CD4-positive, alpha-beta T cell treated with Interleukin-4 for 4 hours (primary cell): ENCODE data around the gene WDR3.
A peak's percentile ranks its signal among the peaks of the same experiment; 100 is the strongest.
"Not testable (repeated sequence)": the region's sequence is repeated elsewhere in the genome, so short reads cannot be mapped to it uniquely, and the experiment has no call there.

Experiments used
- DNase-seq: peaks from one replicate; pipeline ENCODE4 v3.0.0-alpha.2; 2020

Gene WDR3

DNA sequence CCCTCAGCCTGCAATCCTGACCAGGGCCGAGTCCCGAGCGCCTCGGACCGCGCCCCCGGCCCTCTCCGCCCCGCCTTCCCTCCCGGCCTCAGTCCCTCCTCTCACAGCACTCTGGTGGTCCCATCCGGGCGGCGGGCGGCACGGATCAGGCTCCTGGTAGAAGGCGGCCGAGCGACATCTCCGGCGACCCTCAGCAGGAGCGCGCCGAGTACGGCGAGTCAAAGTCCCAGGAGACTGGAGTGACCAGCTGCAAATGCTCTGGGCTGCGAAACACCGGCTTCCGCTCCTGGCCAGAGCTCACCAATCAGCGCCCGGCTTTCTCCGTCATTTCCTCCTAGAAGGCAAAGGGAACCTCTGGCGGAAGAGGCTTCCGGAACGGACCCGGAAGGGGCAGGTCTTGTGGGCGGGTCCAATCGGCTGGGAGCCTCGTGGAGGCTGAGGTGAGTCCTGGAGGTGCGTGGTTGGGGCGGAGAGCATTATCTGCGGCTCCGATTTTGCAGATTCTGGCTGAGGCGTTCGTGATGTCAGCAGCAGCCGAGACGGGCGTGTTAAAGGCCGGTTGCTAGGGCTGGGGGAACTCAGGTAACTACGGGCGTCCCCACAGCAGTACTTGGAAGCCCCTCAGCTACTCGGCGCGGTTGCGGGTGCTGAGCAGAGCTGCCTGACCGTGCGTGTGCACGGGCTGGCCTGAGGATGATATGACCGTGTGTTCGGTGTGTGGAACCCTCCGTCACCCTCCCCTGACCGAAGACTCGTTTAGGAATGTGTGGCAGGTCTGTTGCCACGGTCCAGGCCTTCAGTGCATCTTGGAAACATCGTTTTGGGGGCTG is at the start of gene WDR3, which contains the start of gene GDAP2:
Gene WDR3 (plus strand): TSS at position 397 of the 830 bp plus-strand sequence. CDS start 3,581 bp downstream, outside the sequence.
Gene GDAP2 (minus strand): TSS at position 279 of the 830 bp plus-strand sequence. CDS start 9,264 bp downstream, outside the sequence.
- DNase-seq: peak; percentile 95

DNA sequence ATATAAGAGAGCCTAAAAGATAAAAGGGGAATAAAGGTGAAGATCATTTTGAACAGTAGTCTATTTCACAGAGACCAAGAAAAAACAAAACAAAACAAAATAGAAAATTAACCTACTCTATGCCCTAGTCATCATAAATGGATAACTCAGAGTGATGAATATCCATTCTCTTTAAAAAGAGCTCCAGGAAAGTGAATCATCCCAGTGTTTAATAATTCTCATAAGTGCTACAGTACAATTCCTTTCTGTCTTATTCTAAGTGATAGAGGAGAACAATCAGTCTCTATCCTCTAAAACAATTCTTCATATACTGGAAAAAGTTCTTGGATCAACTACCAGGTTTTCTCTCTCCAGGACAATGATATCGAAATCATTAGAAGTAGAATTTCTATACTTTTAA is 45.9 kb upstream of the WDR3 start:
- no peak for DNase-seq

DNA sequence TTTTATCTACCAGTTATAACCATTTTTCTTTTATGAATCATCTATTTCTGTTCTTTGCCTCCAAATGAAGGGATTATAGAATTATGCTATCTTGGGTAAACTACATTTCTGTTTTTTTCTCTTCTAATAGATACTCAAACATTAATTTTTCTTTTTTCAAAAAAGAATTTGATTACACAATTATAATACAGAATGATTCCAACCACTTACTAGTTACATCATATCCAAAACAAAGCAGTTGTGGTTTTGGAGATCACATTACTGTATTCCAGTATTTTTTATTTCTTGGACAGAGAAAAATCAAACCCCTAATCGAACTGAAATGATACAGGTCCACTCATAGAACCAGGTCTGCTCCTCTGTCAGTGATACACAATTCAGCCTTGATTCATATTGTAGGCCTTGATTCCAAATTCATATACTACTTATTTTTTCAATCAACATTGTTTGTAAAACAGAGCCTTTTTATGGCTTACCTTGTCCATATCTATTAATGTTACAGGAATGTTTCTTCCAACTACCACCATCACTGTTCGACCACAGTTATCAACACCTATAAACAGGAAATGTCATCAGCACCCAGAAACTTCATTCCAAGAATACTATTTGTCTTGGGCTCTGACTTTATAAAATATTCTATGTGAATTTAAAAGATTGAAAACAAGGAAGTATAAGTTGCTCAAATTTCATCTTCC is 43.3 kb upstream of the WDR3 start:
- DNase-seq: no peak

DNA sequence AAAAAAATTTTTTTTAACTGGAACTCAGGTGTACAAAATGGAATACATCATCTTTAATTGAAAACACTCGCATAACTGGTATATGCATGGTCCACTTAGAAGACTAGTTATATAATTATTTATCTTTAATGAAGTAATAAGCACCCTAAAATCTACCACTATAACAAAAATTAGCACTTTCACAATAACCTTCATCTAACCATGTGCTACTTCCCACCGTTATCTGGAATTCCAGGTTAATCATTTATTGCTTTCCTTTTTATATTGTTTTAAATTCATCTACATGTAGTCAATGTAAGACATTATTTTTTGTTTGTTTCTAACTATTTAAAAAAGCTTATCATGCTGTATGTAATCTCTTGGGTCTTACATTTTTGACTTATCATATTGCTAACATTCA is 39.1 kb upstream of the WDR3 start:
- DNase-seq: no peak

DNA sequence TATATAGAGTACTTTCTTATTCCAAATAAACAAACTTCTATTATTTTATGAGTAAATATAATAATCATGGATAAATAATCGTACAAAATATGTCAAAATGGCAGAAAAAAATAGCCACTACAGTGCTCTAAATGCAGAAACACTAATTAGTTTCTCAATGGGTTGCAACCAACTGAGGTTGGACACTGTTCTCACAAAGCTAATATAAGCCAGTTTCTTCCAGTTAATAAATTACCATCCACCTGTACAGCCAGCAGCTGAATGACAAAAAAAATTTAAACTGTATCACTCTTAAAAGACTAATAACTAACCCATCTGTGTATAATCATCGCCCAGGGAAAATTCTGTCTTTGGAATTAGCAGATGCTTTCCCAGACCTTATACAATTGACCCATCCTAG is 37.0 kb upstream of the WDR3 start:
- DNase-seq: no peak

DNA sequence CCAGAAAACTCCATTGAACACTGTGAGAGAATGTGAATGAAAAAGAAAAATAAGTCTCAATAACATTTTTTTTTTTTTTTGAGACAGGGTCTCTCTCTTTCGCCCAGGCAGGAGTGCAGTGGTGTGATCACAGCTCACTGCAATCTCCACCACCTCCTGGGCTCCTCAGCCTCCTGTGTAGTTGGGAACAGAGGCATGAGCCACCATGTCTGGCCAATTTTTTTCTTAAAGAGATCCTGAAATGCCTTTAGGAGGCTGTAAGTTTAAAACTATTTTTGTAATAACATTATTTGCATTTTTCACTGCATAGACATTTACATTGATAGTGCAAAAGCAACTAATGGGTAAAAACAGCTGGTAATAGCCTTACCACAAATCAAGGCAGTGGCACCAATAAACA is 35.5 kb upstream of the WDR3 start:
- DNase-seq: no peak

DNA sequence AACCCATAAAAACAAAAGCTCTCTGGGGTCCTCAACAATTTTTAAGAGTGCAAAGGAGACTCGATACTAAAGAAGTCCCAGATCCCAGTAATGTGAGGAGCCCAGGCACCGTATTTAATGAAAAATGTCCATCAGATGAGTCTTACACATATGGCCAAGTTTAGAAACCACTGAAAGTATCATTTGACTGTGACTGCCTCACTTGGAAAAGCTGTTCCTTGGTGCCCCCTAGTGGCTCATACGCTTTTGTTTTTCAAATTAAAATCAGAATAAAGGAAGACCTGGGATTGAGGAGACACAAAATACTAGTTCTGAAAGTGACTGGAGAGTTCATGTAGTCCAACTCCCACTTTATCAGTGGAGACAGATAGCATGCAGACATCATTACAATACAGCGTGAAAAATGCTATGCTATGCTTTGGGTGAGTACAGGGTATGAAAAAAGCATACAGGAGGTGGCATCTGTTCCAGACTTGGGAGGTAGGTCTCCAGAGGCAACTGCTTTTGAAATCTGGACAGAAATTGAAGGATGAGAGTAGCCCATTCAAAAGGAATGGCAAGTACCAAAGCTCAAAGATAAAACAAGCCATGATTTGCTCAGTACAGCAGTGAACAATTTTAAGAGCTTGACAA is 33.9 kb upstream of the WDR3 start:
- peak; percentile 55 for DNase-seq

DNA sequence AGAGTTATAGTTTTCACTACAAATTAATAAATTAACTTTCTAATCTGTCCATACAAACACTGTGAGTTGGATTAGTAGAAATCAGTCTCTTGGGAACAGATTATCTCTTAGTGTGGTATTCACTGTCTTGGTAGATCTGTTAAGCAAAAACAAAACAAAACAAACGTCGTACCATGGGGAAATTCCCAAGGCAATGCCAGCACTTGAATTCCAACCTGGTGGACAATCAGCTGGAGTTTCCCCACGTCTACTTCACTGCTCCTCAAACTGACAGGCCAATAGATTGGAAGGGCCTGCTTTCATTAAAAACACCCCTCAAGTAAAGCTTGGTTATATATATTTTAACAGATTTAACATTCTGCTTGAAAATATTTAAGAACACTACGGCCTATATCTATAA is 32.0 kb upstream of the WDR3 start:
- DNase-seq: no peak

DNA sequence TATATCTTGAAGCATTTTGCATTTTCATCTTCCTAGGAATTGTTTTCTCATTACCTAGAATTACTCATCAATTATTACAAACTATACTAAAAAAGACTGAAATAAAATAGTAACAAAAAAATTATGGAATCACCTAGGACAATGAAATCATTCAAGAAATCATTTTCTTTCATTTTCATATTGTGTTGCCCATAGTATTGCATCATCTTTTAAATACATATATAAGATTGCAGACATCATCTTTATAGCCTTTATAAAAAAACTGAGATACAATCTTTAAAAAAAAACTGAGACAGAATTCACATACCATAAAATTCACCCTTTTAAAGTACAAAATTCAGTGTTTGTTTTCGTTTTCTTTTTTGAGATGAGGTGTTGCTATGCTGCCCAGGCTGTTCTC is 29.7 kb upstream of the WDR3 start:
- DNase-seq: no peak

DNA sequence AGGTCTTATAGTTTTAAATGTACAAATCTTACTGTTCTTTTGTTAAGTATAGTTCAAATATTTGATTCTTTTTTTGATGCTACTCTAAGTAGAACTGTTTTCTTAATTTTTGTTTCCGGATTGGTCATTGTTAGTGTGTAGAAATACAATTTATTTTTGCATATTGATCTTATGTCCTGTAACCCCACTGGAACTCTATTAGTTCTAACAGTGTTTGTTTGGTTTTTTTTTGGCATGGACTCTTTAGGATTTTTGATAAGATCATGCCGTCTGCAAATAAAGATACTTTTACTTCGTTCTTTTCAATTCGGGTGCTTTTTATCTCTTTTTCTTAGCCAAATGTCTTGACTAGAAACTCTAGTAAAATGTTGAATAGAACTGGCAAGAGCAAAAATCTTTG is 26.6 kb upstream of the WDR3 start:
- DNase-seq: no peak

DNA sequence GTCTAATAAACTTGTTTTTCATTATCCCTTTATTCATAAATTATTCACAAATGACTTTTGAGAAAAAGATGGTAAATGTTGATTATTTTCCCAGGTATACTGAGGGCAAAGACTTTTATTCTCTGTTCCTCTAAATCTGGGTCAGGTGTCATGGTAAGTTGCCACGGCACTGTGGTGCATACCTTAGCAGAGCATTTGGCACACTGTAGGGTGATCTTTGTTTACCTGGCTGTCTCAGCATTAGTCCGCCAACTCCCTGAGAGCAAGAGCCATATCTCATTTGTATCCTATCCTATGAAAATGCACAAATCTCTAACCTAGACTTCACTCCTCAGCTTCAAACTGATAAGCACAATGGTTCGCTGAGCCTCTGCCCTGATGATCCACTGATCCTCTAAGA is 25.1 kb upstream of the WDR3 start:
- no peak for DNase-seq

DNA sequence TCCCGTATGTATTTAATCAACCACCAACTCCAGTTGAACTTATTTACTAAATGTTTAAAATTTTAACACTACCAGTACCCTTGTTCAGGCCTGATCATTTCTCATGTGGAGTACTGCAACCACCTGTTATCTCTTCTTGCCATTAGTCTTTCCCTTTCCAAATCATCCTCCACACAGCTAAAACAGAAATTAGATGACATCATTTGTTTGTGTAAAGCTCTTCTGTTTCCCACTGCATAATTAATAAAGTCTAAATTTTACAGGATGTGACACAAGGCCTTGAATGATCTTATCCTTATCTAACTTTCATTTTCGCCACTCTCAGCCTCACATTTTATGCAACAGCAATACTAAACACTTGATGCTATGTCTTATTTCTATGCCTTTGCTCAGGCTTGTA is 24.5 kb upstream of the WDR3 start:
- no peak for DNase-seq

DNA sequence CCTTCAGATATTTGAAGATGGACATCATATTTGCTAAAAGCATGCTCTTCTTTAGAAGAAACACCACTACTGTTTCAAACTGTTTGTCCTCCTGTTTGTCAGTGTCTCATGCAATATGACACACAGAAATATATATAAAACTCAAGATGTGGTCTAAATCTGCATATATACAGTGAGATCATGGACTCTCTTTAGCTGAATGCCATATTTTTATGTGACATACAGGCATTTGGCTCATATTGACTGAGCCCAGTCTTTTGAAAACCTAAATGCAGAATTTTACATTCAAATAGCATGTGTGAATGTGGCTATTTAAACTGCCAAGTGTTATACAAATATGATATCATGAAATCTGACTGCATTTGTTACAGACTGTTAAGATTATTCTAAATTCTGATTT is 18.5 kb upstream of the WDR3 start:
- no peak for DNase-seq

DNA sequence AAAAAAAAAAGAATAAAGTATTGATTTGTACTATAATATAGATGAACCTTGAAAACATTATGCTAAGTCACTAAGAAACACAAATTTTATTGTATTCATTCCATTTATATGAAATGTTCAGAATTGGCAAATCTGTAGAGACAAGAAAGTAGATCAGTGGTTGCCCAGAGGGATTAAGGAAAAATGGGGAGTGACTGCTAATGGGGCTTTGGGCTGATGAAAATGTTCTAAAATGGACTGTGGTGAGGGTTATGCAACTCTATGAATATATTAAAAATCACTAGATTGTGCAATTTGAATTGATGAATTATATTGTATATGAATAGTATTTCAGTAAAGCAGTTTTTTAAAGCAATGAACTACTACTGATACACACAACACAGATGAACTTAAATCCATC is 10.2 kb upstream of the WDR3 start:
- DNase-seq: no peak

DNA sequence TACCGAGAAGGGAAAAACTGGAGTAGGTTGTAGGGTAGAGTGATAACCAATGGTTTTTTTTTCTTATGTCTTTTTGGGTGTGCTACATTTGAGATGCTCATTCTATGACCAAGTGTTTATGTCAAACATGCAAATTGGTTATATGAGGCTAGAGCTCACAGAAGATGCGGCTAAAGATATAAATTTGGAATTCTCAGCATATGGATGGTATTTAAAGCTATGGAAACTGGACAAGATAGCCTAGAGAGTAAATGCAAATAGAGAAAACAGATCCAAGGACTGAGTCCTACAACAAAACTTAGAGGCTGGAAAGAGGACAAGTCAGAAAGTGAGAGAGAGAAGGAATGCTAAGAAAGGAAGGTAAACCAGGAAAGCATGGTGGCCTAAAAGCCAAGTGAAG is 7.5 kb upstream of the WDR3 start:
- no peak for DNase-seq

DNA sequence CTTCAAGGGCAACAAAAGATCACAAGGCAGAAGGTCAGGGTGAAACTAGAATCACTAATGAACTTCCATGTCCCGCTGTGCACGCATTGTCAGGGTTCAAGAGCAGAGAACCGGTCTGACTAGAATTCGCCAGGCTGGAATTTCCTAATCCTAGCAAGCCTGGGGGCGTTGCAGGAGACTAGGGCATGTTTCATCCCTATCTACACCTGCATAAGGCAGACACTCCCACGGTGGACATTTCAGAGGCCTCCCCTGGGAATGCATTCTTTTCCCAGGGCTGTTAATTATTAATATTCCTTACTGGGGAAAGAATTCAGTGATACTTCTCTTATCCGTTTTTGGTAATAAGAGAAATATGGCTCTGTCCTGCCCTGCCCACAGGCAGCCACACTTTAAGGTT is 6.8 kb upstream of the WDR3 start:
- not testable (repeated sequence) for DNase-seq

DNA sequence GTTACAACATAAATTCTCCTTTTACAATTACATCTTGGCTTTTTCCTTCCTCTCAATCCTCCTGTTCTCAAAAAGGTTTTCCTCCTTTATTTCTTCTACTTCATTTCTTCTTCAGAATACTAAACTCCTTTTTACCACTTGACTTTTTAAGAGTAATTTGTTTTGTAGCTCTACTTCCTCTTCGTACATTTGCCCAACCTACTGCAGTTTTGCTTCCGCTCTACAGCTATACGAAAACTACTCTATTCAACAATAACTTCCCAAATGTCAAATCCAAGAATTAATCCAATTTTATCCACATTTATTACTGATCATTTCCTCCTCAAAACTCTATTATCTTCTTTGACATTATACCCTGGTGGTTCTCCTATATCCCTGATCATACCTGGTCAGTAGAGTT is 3.6 kb upstream of the WDR3 start:
- DNase-seq: no peak

DNA sequence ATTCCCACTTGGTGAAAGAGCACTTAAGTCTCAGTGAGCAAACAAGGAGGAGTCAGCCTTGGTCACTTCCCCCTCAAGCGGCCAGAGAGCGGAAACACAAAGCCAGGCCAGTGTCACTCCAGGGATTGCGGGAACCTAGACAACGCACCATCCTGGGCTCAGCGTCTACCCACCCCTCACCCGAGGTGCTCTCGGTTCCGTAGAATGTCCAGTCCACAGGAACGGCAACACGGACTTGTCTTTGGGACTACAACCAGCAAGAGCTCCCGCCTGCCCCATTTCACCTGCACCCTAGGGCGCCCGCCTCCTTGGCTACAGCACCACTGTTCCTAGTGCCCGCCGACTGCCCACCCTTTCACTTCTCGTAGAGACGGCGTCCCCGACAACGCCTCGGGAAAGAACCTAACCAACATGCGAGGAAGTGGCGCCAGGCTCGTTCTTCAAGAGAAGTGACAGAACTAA is 627 bp upstream of the WDR3 start:
- DNase-seq: peak; percentile 39

DNA sequence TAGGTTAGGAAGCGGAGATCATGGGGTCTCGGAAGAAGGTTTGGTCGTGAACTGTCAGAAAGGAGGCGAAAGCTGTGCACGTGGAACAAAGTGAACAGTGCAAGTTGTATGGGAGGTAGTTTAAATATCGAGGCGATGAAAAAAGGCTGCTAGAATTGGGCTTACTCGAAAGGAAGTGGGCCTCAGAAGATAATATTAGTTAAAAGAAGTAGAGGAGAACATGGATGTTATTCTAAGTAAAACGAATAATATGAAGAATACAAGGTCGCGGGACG is 571 bp downstream of the WDR3 start:
- DNase-seq: peak; percentile 2

DNA sequence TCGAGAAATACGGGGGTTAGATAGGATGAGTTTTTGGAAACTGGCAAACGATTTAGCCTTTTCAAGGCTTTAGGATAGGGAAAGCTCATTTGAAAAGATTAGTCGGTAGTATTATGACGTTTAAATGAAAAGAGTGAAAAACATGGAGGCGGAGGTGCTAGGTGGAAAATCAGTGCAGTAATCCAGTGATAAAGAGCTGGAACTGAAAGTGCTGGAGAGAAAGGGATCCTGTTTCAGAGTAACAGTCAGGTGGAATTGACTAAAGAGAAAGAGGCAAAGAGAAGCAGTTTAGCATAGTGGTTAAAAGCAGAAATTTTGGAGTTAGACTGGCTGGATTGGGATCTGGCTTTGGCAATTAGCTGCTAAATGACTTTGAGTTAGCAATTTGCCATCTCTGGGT is 945 bp downstream of the WDR3 start:
- peak; percentile 4 for DNase-seq

DNA sequence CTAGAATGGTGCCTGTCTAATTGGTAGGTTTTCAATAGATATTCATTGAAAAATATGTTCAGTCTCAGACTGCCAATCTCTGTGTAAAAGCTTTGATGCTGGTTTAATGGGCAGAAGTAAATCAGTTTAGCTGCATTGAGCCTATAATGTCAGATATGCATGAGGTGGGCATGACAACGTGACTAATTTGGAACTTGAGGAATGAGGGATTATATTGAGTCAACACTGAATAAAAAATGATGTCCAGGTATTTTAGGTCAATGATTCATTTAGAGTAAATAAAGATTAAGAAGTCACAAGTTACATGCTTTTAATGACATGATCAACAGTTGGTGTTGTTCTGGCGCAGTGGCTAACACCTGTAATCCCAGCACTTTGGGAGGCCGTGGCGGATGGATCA is 3.0 kb downstream of the WDR3 start:
- DNase-seq: no peak

DNA sequence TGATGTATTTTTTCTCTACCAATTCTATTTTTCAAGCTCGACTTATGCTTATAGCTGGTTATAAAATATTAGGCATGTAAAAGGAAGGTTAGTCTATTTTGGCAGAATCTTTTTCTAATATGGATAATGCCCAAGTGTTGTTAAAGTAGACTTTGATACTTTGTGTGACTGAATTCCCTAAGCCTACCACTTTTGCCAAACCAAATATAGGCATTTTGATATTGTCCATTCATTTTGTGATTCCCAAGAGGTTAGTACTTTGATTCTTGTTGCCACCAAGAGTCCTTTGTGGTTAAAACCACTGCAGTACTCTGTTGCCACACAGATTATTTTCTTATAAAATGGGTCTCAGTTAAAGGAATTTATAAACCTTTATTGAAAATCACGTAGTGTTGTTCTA is 4.2 kb downstream of the WDR3 start:
- no peak for DNase-seq

DNA sequence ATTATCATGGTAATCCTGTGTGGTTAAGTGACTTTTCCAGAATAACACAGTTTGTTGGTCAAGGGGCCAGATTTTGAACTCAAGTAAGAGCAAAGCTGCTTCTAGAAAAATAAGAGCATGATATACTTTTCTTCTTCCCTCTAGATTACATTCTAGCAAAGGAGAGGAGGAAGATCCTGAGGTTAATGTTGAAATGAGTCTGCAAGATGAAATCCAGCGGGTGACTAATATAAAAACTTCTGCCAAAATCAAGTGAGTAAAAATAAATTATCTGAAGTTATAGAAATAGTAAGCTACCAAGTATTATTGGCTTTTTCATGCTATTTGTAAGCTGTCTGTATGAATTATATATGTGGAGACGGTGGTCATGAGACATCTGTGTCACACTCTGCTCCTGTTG is 12.8 kb downstream of the WDR3 start:
- no peak for DNase-seq

DNA sequence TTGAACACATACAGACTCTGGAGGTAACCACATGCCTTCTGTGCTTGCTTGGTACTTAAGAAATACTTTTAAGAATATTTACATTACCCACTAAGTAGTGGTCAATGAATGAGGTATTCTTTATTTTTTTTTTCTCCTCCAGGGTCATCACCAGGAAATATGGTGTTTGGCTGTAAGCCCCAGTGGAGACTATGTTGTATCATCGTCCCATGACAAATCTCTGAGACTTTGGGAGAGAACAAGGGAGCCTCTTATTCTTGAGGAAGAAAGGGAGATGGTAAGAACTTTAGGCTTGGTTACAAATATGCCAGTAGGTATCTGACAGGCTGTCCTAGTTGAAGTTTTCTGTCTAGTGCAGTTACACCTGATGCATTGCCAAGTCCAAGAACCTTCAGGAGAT is 22.8 kb downstream of the WDR3 start:
- DNase-seq: no peak
